ENCODE results near the gene KMT2C.

GRCh38 chr7:152127229-152127628 lies 308.6 kb downstream of the KMT2C start:
- TF ChIP-seq ETV6 (CRISPR knock-in tag; conservative IDR thresholded peaks at IDR 0.05), result no peak
- TF ChIP-seq ZNF607 (CRISPR knock-in tag; IDR thresholded peaks at IDR 0.05; ENCODE audit: borderline replicate concordance), result no peak
- no peak for TF ChIP-seq NR1H2 (CRISPR knock-in tag; IDR thresholded peaks at IDR 0.05; ENCODE audit: borderline replicate concordance, low read depth)
